ENCODE data around the gene FAM20A. TPM values are rescaled to one million over a fixed set of nuclear protein-coding genes. Genes with fewer than 3 reads are reported as not detected.

FAM20A gene
- total RNA-seq, 1 experiment from 2014 or later: not detected

GRCh38 chr17:68535922-68536321 is 65.2 kb downstream of the FAM20A start:
- Histone ChIP-seq H4K20me1 (ENCODE audit: insufficient read depth) (peaks cover 4% of the 10 kb centered on the region; the same call in 1 of the 2 replicates), H2AFZ (ENCODE audit: low read depth, low read length, poor library complexity, severe bottlenecking) (no peak overlapping the region), H3K4me2 (ENCODE audit: low read length) (no peak overlapping the region), H3K9ac (ENCODE audit: low read length) (no peak overlapping the region), H3K9me3 (ENCODE audit: control insufficient read depth in 1 of 2, insufficient read depth in 1 of 2, low read depth in 1 of 2, low read length in 2 of 2) (no peaks in the 10 kb centered on the region), H3K36me3 (ENCODE audit: control insufficient read depth in 1 of 2, insufficient read depth in 2 of 2, low read length in 2 of 2) (peaks cover 37 to 41% of the 10 kb centered on the region in 2 experiments; a peak in 3 of 4 replicates), H3K4me1 (ENCODE audit: control insufficient read depth in 1 of 2, insufficient read depth in 2 of 2, low read length in 2 of 2) (no peaks in the 10 kb centered on the region), H3K79me2 (ENCODE audit: insufficient read depth, low read length) (no peaks in the 10 kb centered on the region), H3K27ac (ENCODE audit: low read depth, low read length) (no peak overlapping the region), H3K4me3 (replicated peaks in 1 of 2; ENCODE audit: low read depth in 1 of 2, low read length in 2 of 2) (no peak overlapping the region), H3K27me3 (ENCODE audit: insufficient read depth, low read length) (no peaks in the 10 kb centered on the region), H3K9me2 (ENCODE audit: insufficient read depth) (no peaks in the 10 kb centered on the region)
- intact Hi-C loops (cut with micrococcal nuclease): loop anchor here (2.0 to 10.0 kb wide), 2 partner anchors 79 to 709 kb away; no protein-coding TSS in a partner anchor
- TF ChIP-seq SIN3A (IDR thresholded peaks at IDR 0.05; ENCODE audit: low read depth): no peak
- ATAC-seq: no peak
- BruUV-seq (replicated peaks): no TSS peak
- POLR2A ChIA-PET: no interaction called here
- CTCF ChIA-PET: no interaction called here
- DNase-seq (ENCODE audit: low read depth, low spot score): no peak
- RAD21 ChIA-PET (ENCODE audit: low non-redundant PET in 1 of 2, low total read pairs in 2 of 2, uncharacterized antibody in 2 of 2, unreplicated experiment in 2 of 2): no interaction called here

- Histone ChIP-seq H3K9ac (ENCODE audit: low read length) (no peak overlapping the region), H3K27me3 (ENCODE audit: insufficient read depth, low read length) (no peaks in the 10 kb centered on the region), H3K4me3 (replicated peaks in 1 of 2; ENCODE audit: low read depth in 1 of 2, low read length in 2 of 2) (no peak overlapping the region), H3K9me3 (ENCODE audit: control insufficient read depth in 1 of 2, insufficient read depth in 1 of 2, low read depth in 1 of 2, low read length in 2 of 2) (no peaks in the 10 kb centered on the region), H4K20me1 (ENCODE audit: insufficient read depth) (peaks cover 4% of the 10 kb centered on the region; the same call in 1 of the 2 replicates), H3K4me1 (ENCODE audit: control insufficient read depth in 1 of 2, insufficient read depth in 2 of 2, low read length in 2 of 2) (no peaks in the 10 kb centered on the region), H3K36me3 (ENCODE audit: control insufficient read depth in 1 of 2, insufficient read depth in 2 of 2, low read length in 2 of 2) (peaks cover 40 to 53% of the 10 kb centered on the region in 2 experiments; a peak in 3 of 4 replicates), H3K27ac (ENCODE audit: low read depth, low read length) (no peak overlapping the region), H3K9me2 (ENCODE audit: insufficient read depth) (no peaks in the 10 kb centered on the region), H3K79me2 (ENCODE audit: insufficient read depth, low read length) (no peaks in the 10 kb centered on the region), H2AFZ (ENCODE audit: low read depth, low read length, poor library complexity, severe bottlenecking) (no peak overlapping the region), H3K4me2 (ENCODE audit: low read length) (no peak overlapping the region)
- ChIA-PET POLR2A (no interaction called here), RAD21 (ENCODE audit: low non-redundant PET in 1 of 2, low total read pairs in 2 of 2, uncharacterized antibody in 2 of 2, unreplicated experiment in 2 of 2) (no interaction called here), CTCF (interaction anchor here (0.7 to 3.1 kb wide), 4 partner anchors 79 to 712 kb away, joined by 3 to 23 read pairs (median 8); no protein-coding TSS in a partner anchor)
- DNase-seq (ENCODE audit: low read depth, low spot score): no peak
- no TSS peak for BruUV-seq (replicated peaks)
- ATAC-seq: no peak
- intact Hi-C loops (cut with micrococcal nuclease): loop anchor here (1.0 to 10.0 kb wide), 3 partner anchors 80 to 710 kb away; no protein-coding TSS in a partner anchor
- TF ChIP-seq SP1 (IDR thresholded peaks at IDR 0.05; ENCODE audit: low read depth): no peak
Observed at GRCh38 chr17:68534695-68535088, 66.5 kb downstream of the FAM20A start.

Data from HCT116 (cell line).